ENCODE results near the gene CLGN. TPM values are rescaled to one million over a fixed set of nuclear protein-coding genes. Genes with fewer than 3 reads are reported as not detected.
A peak's percentile ranks its signal among the peaks of the same experiment; 100 is the strongest.

The CLGN gene
- total and polyA plus RNA-seq, 2 of the 13 experiments (the other 11 are each of a cell fraction or from before 2014, with no cell fraction given) = 7.2 to 17.0 TPM

DNA sequence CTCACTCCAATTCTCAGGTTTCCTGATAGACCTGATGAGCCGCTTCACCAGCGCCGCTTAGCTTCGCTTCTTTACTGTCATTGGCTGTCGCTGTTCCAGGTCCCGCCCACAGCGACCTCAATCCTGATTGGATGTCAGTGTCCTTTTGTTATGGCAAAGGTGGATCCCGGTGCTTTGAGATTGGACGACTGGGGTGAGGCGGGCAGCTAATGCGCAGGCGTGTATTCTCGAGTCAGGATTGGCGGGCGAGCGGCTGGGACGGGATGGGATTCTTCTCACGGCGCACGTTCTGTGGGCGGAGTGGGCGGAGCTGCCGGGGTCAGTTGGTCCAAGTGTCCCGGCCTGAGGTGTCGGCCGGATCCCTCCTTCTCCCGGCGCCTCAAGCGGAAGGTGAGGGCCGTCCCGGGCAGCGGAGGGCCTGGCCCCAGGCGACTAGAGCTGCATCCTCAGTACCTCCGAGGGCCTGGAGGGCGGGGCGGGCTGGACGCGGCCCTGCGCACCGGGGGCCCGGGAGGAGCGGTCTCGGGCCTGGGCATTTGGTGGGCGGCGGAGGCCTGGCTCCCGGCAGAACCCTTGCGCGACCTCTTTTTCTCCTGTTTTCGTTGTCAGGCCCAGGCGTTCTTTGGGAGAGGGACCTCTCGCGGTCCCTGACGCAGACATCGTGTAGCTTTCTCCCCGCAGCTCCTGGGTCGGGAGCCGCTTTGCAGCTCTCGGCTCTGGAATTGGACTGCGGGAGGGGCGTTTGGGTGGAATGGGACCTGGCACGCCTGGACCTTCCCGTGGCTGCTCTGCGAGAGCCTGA is 53.9 kb downstream of the CLGN start, which contains the start of gene SCOC (continued):
- TF ChIP-seq GABPB1 (CRISPR knock-in tag; IDR thresholded peaks at IDR 0.05) (peak; percentile 81; the same call in 1 of the 2 replicates), RARG (CRISPR knock-in tag; IDR thresholded peaks at IDR 0.05; ENCODE audit: low read depth) (0 out of 2 replicates have a peak, but pooled peaks have one; percentile 72), BRD4 (CRISPR knock-in tag; IDR thresholded peaks at IDR 0.05) (0 out of 2 replicates have a peak, but pooled peaks have one; percentile 57), ZFP82 (CRISPR knock-in tag; IDR thresholded peaks at IDR 0.05; ENCODE audit: borderline replicate concordance) (peak; percentile 74; the same call in 1 of the 2 replicates), ZNF296 (CRISPR knock-in tag; conservative IDR thresholded peaks at IDR 0.05) (no peak), ZBTB10 (CRISPR knock-in tag; IDR thresholded peaks at IDR 0.05; ENCODE audit: borderline replicate concordance) (peak; percentile 62; the same call in 1 of the 2 replicates), ZNF598 (CRISPR knock-in tag; IDR thresholded peaks at IDR 0.05; ENCODE audit: borderline replicate concordance) (peak; percentile 95; the same call in 1 of the 2 replicates), ZNF567 (CRISPR knock-in tag; IDR thresholded peaks at IDR 0.05; ENCODE audit: borderline replicate concordance) (peak; percentile 68; the same call in 1 of the 2 replicates), KDM3A (CRISPR knock-in tag; IDR thresholded peaks at IDR 0.05; ENCODE audit: low read depth) (no peak), NCOA1 (CRISPR knock-in tag; IDR thresholded peaks at IDR 0.05) (peak; percentile 48; the same call in 1 of the 2 replicates), IRF2 (CRISPR knock-in tag; IDR thresholded peaks at IDR 0.05) (0 out of 2 replicates have a peak, but pooled peaks have one; percentile 5), ZNF704 (CRISPR knock-in tag; IDR thresholded peaks at IDR 0.05; ENCODE audit: borderline replicate concordance) (peak; percentile 89), YEATS2 (CRISPR knock-in tag; IDR thresholded peaks at IDR 0.05; ENCODE audit: borderline replicate concordance) (peak; percentile 71; the same call in 1 of the 2 replicates)
- TF ChIP-seq, protein P1, sequence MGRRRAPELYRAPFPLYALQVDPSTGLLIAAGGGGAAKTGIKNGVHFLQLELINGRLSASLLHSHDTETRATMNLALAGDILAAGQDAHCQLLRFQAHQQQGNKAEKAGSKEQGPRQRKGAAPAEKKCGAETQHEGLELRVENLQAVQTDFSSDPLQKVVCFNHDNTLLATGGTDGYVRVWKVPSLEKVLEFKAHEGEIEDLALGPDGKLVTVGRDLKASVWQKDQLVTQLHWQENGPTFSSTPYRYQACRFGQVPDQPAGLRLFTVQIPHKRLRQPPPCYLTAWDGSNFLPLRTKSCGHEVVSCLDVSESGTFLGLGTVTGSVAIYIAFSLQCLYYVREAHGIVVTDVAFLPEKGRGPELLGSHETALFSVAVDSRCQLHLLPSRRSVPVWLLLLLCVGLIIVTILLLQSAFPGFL (CRISPR knock-in tag; IDR thresholded peaks at IDR 0.05) = no peak
- TF ChIP-seq, protein P2, sequence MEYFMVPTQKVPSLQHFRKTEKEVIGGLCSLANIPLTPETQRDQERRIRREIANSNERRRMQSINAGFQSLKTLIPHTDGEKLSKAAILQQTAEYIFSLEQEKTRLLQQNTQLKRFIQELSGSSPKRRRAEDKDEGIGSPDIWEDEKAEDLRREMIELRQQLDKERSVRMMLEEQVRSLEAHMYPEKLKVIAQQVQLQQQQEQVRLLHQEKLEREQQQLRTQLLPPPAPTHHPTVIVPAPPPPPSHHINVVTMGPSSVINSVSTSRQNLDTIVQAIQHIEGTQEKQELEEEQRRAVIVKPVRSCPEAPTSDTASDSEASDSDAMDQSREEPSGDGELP (IDR thresholded peaks at IDR 0.05; ENCODE audit: borderline replicate concordance, low read depth) = no peak; the same call in 1 of the 2 replicates
- TF ChIP-seq, protein P3, sequence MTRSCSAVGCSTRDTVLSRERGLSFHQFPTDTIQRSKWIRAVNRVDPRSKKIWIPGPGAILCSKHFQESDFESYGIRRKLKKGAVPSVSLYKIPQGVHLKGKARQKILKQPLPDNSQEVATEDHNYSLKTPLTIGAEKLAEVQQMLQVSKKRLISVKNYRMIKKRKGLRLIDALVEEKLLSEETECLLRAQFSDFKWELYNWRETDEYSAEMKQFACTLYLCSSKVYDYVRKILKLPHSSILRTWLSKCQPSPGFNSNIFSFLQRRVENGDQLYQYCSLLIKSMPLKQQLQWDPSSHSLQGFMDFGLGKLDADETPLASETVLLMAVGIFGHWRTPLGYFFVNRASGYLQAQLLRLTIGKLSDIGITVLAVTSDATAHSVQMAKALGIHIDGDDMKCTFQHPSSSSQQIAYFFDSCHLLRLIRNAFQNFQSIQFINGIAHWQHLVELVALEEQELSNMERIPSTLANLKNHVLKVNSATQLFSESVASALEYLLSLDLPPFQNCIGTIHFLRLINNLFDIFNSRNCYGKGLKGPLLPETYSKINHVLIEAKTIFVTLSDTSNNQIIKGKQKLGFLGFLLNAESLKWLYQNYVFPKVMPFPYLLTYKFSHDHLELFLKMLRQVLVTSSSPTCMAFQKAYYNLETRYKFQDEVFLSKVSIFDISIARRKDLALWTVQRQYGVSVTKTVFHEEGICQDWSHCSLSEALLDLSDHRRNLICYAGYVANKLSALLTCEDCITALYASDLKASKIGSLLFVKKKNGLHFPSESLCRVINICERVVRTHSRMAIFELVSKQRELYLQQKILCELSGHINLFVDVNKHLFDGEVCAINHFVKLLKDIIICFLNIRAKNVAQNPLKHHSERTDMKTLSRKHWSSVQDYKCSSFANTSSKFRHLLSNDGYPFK (CRISPR knock-in tag; IDR thresholded peaks at IDR 0.05; ENCODE audit: borderline replicate concordance) = peak; percentile 73; the same call in 1 of the 2 replicates
- TF ChIP-seq, protein P4, sequence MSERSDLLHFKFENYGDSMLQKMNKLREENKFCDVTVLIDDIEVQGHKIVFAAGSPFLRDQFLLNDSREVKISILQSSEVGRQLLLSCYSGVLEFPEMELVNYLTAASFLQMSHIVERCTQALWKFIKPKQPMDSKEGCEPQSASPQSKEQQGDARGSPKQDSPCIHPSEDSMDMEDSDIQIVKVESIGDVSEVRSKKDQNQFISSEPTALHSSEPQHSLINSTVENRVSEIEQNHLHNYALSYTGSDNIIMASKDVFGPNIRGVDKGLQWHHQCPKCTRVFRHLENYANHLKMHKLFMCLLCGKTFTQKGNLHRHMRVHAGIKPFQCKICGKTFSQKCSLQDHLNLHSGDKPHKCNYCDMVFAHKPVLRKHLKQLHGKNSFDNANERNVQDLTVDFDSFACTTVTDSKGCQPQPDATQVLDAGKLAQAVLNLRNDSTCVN (CRISPR knock-in tag; IDR thresholded peaks at IDR 0.05; ENCODE audit: borderline replicate concordance) = no peak
